ENCODE measurements around the gene GAMT.

DNA sequence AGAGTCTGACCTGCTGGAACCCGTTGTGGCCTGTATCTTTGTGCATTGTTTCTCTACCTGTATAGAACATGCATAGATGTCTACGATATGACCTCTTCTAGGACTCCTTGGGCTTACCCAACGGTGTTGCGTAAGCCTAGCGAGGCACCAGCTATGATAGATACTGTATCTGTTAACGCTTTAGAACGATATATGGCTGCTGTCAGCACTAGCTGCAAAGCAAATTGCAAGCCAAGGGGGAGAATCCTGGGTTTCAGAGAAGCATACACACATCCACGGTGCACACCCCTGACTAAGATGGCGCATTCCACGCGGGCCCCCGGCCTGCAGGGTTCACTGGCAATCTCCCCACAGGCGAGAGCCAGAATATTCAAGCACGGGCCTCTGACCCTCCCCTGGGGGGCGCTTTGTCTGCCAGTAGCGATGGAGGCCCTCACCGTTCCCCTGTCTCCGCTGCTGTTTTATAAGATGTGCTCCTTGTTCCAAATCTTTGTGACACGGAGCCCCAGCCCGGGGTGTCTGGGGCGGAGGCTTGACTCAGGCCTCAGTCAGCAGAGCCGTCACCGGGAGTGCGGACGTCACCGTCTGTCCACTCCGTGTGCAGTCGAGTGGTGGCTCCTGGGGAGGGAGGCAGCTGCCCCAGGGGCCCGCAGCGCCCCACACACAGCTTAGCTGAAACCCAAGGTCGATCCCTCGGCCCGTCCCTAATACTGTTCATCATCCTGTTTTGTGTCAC lies 23.9 kb upstream of the GAMT start:
- TF ChIP-seq GATA2 (IDR thresholded peaks at IDR 0.05; ENCODE audit: low read depth, low read length), result no peak
- TF ChIP-seq GATA3 (IDR thresholded peaks at IDR 0.05; ENCODE audit: low read depth, low read length), result no peak
